HG02943 (cell line): ENCODE data around the gene OTUB1.
A peak's percentile ranks its signal among the peaks of the same experiment; 100 is the strongest.
"Not testable (repeated sequence)": the region's sequence is repeated elsewhere in the genome, so short reads cannot be mapped to it uniquely, and the experiment has no call there.

Source experiments
- ATAC-seq: cut with Tn5 transposase; IDR thresholded peaks from one replicate; pipeline ENCODE4 v1.9.1; 2021; ENCODE audit warnings: mild to moderate bottlenecking, low read depth, moderate library complexity; ENCODE audit not compliant: unreplicated experiment

The OTUB1 gene, protein sequence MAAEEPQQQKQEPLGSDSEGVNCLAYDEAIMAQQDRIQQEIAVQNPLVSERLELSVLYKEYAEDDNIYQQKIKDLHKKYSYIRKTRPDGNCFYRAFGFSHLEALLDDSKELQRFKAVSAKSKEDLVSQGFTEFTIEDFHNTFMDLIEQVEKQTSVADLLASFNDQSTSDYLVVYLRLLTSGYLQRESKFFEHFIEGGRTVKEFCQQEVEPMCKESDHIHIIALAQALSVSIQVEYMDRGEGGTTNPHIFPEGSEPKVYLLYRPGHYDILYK

DNA sequence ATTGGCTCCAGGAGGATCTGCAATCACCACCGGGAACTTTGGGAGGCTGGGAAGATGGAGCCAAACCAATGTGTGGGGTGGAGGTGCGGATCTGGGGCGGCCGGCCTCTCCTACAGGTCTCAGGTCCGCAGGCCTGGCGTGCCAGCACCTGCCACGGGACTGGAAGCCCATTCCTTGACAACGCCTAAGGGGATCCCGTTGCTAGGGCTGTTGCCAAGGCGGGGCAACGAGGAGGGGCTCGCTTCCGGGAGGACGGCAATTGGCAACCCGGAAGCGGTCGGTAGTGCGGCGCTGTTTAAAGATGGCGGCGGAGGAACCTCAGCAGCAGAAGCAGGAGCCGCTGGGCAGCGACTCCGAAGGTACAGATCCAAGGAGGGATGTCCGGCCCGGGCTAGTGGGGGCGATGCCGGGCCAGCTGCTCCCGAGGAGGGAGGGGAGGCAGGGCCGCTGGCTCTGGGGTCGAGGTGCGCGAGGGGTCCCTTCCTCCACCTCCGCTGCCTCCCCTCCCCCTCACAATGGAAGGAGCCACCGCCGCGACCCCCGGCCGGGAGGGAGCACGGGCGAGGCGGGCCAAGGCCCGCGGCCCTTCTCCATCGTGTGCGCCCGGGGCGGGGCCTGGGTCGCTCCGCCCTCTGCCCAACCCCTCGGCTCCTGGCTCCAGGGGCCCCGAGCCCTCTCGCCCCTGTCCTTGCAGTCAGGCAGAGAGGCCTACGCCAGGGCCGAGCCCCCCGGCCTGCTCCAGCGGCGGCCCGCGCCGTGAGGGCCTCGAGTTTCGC, at the start of gene OTUB1:
Gene OTUB1, plus strand, starts transcription at position 283 of the 776 bp plus-strand sequence. Its CDS starts 19 bp downstream, at position 302.
- ATAC-seq, result peak; percentile 77

DNA sequence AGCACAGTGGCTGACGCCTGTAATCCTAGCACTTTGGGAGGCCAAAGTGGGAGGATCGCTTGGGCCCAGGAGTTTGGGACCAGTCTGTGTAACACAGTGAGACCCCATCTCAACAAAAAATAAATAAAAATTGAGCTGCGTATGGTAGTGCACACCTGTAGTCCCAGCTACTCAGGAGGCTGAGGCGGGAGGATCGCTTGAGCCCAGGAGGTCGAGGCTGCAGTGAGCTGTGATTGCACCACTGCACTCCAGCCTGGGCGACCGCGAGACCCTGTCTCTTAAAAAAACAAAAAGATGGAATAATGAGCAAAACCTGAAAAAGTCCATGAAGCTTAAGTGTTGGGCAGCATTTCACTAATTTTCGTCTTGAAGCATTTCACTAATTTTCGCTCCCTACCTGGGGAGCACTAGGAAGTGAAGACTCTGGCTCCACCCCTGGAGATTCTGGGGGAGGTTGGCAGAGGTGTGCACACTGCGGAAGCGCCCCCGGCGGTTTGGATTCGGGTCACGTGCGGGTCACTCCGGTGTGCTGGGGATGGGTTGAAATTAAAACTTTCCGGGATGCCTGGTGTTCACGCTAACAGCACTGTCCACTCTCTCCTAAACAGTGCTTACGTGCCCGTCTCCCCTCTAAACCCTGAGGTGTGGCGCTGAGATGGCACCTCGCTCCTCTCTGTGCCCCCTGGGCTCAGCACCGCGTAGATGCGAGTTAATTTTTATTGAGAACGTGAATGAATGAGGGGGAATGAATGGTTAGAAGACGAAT, 48.3 kb upstream of the OTUB1 start:
- peak; percentile 35 for ATAC-seq

DNA sequence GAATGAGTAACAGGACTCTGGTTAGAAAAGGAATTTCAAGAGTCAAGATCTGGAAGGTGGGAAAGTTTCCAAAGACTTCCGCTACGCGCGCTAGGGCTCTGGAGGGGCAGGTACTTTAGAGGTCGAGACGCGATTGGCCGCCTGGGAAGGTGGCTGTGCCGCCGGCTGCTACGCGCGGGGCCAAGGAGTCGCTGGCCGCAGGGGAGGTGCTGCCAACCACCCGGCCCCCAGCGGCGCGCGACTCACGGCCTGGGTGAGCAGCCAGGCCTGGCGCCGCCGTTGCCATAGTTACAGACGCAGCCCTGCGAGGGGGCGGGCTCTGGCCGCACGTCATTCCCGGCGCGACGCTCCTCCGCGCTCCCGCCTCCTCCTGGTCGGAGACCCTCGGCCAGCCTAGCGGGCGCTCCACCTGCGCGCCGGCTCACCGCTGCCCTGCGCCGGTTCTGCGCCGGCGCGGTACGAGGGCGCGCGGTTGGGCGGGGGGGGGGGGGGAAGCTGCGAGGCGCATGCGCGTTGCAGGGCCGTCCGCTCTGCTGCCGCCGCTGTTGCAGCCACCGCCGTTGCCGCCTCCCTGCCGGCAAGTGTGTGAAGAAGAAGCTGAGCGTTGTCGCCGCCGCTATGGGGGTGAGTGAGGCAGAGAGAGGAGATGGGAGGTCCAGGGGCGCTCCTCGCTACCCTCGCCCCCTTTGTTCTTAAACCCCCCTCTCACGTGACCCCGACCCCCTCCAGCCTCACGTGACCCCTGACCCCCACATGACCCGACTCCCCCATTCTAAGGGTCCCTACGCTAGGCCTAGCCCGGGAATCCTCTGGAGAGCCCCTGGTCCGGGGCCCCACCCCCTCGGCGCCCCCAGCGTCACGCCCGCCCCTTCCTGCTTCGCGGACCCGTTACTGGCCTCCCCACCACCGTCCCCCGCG, 47.5 kb upstream of the OTUB1 start, which contains the start of gene NAA40:
Gene NAA40, plus strand, starts transcription at position 524 of the 918 bp plus-strand sequence. Its CDS starts 95 bp downstream, at position 619.
- ATAC-seq, result peak; percentile 87

DNA sequence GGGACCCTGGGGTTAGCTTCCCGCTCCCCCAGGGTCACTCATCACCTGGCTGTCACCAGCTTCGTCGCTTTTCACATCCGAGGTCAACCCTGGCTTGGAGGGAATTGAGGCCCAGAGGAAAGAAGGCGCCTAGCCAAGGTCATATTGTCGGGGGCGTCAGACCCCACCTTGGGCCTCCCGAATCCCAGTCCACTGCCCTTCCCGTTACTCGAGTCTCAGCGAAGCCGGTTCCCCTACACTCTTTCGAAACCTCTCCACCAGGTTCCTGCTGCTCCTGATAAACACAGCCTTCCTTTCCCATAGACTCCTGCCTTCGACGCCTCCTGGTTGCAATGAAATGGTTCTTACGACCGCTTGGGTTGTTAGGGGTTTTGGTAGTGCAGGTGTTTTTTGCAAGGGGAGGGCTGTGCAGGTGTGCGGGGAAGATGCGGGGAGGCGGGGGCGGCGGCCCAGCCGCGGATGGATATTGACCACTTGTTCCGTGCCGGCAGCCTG, 46.8 kb upstream of the OTUB1 start:
- ATAC-seq, result no peak

DNA sequence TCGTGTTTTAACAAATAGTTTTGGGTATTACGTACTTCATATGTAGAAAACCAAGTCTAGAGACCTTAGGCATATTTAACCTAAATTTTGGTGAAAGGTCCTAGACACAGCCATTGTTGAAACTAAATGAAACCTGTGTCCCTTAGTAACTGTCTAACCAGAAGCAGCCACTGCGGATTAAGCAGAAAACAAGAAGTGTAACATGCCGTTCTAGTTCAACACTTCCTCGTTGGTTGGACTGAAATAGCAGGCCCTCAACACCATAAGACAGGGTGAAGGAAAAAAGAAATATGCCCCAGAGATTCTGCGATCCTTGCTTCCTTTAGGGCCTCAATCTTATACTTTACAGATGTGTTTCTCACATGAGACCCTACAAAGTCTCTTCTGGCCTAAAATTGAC, 45.5 kb upstream of the OTUB1 start:
- ATAC-seq, result no peak

DNA sequence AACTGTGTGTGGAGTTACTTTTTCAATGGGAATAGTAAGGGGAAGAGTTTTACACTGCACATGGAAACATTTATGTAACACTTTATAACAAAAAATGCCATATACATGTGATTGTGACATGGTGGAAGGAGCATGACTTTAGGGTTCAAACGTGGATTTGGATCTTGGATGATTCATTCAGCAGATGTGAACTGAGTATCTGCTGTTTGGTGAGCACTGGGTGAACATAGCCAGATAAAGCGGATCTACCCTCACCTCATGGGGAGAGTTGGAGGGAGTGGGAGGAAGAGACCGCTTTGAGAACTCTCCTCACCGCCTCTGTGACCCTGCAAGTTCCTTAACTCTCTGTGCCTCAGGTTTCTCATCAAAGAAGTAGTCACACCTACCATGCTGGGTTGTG, 44.3 kb upstream of the OTUB1 start:
- no peak for ATAC-seq

DNA sequence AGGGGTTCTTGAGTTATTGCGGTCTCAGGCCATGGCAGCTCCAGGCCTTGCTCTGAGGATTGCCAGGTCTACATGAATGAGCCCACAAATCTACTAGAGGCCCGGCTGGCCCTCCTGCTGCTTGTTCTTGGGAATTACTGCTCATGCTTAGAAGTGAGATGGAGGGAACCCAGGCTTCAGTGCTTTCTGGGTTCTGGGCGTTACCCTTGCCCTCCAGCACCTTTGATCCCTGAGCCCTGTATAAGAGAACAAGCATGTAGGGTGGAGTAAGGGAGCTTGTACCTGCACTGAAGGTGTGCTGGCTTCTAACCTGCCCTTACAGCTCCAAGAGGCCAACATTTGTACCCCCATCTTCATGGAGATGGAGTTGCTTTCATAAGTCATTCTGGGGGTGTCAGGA, 43.4 kb upstream of the OTUB1 start:
- ATAC-seq, result no peak

DNA sequence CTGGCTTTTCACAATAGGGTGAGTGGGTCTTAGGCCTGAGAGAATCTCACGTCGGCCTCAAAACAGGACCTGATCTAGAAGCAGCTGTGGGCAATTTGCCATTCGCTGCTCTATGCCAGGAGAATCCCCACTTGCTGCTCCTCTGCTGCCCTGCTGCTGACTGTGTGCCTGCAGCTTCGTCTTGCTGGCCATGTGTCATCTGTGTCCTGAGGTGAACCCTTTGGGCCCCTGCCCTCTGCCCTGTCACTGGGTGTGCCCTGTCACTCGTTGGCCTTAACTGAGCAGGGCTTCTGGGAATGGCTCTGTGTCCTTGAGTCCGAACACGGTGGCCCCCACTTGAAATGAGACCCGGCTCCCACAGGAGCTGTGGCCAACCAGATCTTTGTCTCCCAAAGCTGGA, 41.3 kb upstream of the OTUB1 start:
- ATAC-seq, result no peak

DNA sequence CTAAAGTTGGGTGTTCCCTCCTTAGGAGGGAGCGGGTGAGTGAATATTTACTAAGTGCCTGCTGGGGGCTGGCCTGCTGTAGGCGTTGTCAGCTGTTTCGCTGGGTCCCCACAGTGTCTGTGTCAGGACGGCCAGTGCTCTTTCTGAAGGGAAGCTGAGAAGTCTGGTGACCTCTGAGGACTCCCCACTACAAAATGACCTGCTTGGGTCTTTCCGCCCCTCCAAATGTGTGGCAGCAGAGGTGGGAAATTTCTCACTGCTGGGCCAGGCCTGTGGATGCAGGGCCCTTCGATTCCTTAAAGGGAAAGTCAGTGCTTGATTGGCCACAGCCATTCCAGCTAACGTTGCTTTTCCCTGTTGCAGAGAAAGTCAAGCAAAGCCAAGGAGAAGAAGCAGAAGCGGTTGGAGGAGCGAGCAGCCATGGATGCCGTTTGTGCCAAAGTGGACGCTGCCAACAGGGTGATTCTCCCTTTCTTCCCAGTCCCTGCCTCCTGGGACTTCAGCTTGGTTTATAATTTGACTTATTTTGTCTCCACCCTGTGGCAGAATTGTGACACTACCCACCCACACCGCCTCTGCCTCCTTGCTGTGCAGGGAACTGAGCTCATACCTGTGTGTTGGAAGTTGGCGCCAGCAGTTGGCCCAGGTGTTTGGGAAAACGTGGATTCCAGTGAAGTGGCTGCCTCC, 40.6 kb upstream of the OTUB1 start:
- ATAC-seq, result no peak

DNA sequence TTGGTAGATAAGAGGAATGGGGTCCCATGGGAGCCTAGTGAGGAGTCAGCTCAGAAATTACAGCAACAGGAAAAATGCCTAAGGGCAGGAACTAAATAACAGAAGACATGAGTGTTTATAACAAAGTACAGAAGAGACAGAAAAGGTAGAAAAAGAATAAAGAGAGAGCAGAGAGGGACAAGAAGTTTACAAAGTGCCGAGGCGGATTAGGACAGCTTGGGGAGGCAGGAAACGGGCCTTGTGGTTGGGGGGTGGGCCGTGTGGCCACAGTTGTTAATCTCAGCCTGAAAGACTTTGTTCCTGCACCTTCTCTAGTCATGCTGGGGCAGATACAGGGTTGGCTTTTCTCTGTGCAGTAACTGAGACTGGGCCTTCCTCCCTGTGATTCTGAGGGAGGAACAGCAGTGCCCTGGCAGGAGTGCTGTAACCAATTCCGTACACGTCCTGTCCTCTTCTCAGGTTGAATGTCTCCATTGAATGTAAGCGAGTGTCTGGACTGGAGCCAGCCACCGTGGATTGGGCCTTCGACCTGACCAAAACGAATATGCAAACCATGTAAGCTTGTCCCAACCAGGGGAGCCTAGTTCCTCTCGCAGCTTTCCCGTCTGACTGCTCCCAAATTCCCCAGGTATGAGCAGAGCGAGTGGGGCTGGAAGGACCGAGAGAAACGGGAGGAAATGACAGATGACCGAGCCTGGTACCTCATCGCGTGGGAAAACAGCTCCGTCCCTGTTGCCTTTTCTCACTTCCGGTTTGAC, 34.3 kb upstream of the OTUB1 start:
- peak; percentile 58 for ATAC-seq

DNA sequence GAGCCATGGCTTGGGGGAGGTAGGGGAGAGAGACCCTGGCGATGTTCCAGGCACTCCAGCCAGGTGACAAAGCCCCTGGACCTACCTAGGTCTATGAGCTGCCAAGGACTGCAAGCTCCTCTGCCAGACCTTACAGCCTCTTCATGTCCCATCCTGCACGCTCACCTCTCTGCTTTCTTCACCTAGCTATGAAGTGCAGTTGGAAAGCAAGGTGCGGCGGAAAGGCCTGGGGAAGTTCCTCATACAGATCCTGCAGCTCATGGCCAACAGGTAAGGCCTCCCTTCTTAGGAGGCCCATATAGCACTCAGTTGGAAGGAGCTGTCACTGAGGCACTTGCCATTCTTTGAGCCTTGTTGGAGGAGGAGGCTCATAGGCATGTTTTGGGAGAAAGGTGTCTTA, 33.7 kb upstream of the OTUB1 start:
- ATAC-seq, result no peak

DNA sequence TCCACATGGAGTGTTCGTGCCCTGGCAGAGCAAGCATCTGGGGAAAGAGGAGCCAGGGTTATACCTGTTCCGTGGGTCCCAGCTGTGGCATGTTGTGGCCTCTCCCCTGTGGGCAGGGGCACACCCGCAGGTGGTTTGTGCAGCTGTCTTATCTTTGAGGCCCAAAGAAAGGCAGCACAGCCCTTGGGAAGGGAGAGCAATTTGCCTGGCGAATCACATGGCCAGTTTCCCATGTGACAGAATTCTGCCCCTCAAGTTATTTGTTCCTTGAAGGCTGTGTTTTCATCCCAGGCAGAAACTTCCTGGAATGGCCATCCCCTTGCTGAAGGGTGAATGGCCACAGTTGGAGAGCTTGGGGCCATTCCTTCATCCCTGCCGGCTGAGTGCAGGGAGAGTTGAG, 28.2 kb upstream of the OTUB1 start:
- no peak for ATAC-seq

DNA sequence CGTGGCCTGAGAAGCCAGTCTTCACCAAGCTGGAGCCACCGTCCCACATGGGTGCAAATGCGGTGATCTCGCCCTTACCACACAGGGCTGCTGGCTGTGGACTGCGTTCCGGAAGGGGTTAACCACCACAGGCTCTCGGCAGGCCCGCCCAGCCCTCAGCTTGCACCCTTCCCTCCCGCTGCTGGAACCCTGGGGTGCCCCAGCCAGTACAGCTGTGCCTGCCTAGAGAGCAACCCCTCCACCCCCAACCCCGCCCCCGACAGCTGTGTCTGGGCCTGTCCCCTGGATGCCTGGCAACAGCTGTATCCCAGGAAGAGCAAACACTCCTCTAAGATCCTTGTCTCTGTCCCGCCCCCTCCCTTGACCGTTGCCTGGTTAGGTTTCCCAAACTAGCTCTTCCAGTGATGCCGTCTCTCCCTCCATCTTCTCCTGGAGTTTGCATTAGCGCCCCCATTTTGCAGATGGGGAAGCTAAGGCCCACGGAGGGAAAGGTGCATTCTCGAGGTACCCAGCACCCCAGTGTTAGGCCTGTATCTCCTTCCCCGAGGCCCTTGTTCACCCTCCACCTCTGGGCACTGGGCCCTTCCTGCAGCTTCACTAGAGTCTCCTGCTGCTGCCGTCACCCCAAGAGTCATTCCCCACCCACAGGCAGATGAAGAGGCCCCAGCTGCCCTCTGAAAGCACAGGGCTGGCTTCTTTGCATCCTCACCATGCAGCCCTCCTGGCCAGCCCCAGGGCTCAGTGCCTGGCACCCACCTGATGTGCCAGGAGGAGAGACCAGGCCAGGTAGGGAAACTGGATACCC, 24.4 kb upstream of the OTUB1 start:
- no peak for ATAC-seq

DNA sequence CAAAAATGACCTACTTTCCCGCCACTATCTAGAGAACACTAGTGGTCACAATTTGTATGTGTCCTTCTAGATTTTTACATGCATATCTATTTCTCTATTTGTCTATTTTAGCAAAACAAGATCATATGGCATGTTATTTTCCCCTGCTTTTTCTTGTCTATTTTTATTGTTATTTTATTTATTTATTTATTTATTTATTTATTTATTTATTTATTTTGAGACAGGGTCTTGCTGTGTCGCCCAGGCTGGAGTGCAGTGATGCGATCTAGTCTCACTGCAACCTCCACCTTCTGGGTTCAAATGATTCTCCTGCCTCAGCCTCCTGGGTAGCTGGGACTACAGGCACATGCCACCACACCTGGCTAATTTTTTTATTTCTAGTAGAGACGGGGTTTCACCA, 22.3 kb upstream of the OTUB1 start:
- ATAC-seq, result not testable (repeated sequence)

DNA sequence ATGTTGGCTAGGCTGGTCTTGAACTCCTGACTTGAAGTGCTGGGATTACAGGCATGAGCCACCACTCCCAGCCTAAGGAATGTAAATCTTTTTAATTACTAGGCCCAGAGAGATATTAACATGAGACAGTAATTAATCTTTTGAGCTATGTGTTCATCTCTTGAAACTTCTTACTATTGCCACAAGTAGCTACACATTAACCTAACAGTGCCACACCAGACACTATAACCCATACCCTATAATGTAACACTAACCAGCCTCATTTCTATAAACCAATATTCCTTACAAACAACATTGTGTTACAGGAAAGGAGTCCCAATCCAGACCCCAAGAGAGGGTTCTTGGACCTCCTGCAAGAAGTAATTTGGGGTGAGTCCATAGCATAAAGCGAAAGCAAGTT, 19.8 kb upstream of the OTUB1 start:
- ATAC-seq, result no peak

DNA sequence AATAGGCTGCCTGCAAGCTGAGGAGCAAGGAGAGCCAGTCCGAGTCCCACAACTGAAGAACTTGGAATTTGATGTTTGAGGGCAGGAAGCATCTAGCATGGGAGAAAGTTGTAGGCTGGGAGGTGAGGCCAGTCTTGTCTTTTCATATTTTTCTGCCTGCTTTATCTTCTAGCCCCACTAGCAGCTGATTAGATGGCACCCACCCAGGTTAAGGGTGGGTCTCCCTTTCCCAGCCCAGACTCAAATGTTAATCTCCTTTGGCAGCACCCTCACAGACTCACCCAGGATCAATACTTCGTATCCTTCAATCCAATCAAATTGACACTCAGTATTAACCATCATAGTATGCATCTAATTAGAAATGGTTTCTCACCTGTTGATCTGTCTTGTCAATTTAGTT, 16.8 kb upstream of the OTUB1 start:
- ATAC-seq, result no peak

DNA sequence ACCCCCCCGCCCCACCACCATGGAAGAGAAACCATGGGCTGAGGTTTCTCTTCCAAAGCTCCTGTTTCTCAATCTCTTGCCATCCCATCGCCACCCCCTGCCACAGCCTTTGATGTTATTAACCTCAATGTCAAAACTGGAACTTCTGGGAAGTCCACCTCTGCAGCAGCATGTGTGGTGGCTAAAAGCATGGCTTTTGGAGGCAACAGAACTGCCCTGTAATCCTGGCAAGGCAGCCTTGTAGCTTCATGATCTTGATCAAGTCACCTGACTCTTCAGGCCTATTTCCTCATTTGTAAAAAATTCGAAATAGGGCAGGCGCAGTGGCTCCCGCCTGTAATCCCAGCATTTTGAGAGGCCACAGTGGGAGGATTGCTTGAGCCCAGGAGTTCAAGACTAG, 15.3 kb upstream of the OTUB1 start:
- no peak for ATAC-seq

DNA sequence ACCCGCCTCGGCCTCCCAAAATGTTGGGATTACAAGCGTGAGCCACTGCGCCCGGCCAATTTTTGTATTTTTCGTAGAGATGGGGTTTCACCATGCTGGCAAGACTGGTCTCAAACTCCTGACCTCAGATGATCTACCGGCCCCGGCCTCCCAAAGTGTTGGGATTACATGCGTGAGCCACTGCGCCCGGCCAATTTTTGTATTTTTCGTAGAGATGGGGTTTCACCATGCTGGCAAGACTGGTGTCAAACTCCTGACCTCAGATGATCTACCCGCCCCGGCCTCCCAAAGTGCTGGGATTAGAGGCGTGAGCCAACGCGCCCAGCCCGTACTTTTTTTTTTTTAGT, 12.4 kb upstream of the OTUB1 start:
- ATAC-seq, result not testable (repeated sequence)
